Skeletal muscle satellite cell (primary cell): ENCODE results near the gene TEX22.
"Not testable (repeated sequence)": the region's sequence is repeated elsewhere in the genome, so short reads cannot be mapped to it uniquely, and the experiment has no call there.

Experiments used
- H3K27me3 ChIP-seq: 2 replicates; pipeline ENCODE4 v1.7.0; 2013; ENCODE audit warnings: low read length; ENCODE audit not compliant: control insufficient read depth, insufficient read depth
- H3K36me3 ChIP-seq: 2 replicates; pipeline ENCODE4 v1.7.0; 2013; ENCODE audit warnings: mild to moderate bottlenecking, control low read depth, low read length; ENCODE audit not compliant: insufficient read depth
- H3K4me1 ChIP-seq: 2 replicates; pipeline ENCODE4 v1.7.0; 2013; ENCODE audit warnings: low read length; ENCODE audit not compliant: control insufficient read depth, insufficient read depth
- H3K4me2 ChIP-seq: 2 replicates; pipeline ENCODE4 v1.7.0; 2013; ENCODE audit warnings: mild to moderate bottlenecking, low read length
- H3K4me3 ChIP-seq: 2 replicates; pipeline ENCODE4 v1.7.0; 2013; ENCODE audit warnings: low read length
- H3K9ac ChIP-seq: 2 replicates; pipeline ENCODE4 v1.7.0; 2013; ENCODE audit warnings: mild to moderate bottlenecking, low read depth, low read length, moderate library complexity
- H3K9me3 ChIP-seq: replicated peaks from 2 replicates; pipeline ENCODE4 v1.7.0; 2013; ENCODE audit warnings: mild to moderate bottlenecking, control low read depth, low read length

Gene TEX22

DNA sequence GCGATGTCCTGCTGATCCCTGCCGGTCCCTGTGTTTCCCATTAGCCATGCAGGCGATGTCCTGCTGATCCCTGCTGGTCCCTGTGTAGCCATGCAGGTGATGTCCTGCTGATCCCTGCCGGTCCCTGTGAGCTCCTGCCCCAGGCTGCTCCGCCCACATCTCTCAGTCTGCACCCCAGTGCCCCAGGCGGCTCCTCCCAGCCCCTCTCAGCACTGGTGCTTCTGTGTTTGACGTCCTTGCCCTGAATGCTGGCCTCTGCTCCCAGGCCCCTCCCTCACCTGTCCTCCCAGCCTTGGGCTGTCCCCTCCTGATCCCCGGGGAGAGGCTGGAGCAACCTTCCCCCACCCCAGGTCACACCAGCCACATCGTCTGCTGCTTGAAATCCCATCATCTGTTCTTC lies 41.4 kb upstream of the TEX22 start:
- Histone ChIP-seq H3K27me3 (no peaks in the 10 kb centered on the region), H3K36me3 (peaks cover 11% of the 10 kb centered on the region), H3K4me1 (peaks cover 2% of the 10 kb centered on the region), H3K9me3 (no peaks in the 10 kb centered on the region), H3K9ac (no peak overlapping the region), H3K4me3 (no peak overlapping the region), H3K4me2 (no peak overlapping the region)

DNA sequence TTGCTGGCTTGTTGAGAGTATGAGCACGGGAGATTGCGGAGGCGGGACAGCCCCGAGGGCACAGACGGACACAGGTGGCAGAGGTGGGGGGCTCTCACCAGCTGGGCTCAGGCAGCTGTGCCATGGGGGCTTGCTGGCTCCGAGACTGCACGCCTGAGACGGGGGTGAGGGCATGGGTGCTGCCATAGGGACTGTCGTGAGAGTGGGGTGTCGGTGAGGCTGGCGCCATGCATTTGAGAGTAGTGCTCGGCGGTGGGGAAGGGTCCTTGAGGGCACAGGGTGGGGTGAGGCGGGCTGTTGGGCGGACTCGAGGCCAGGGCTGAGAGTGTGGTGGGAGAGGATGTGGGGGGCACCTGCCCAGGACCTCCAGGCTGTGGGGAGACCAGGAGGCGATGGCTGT lies 40.7 kb upstream of the TEX22 start:
- Histone ChIP-seq H3K9me3 (no peaks in the 10 kb centered on the region), H3K4me3 (no peak overlapping the region), H3K27me3 (no peaks in the 10 kb centered on the region), H3K4me1 (no peaks in the 10 kb centered on the region), H3K36me3 (peaks cover 11% of the 10 kb centered on the region), H3K4me2 (no peak overlapping the region), H3K9ac (no peak overlapping the region)

DNA sequence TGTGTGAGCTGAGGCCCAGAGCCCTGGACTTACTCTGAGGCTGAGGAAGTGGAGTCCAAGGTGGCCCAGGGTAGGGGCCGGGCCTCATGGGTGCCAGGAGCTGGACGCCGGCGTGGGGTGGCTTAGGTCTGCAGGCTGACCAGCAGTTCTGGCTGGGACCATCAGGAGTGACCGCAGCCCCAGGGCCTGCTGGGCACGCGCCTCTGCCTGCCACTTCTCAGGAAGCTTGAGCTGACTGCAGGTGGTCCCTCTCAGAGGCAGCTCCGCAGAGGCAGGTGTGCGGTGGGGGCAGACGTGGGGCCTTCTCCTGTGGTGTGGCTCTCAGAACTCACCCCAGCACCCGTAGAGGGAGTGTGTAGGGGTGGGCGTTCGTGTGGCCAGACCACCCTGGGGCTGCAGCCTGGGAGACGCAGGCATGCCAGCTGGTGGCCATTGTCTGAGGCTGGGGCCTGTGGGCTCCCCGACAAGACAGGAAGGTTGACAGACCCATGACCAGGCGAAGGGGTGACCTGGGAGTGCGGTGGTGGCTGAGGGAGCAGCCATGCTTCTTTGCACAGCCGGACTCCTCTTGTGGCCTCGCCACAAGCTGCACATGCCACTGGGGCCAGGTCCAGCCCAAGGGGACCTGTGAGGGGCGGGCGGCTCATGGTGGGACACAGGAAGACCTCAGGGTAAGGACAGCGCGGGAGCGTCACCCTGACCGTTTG lies 40.0 kb upstream of the TEX22 start:
- no peak overlapping the region for H3K9ac ChIP-seq
- no peaks in the 10 kb centered on the region for H3K9me3 ChIP-seq
- peaks cover 11% of the 10 kb centered on the region for H3K36me3 ChIP-seq
- no peaks in the 10 kb centered on the region for H3K27me3 ChIP-seq
- no peaks in the 10 kb centered on the region for H3K4me1 ChIP-seq
- no peak overlapping the region for H3K4me2 ChIP-seq
- H3K4me3 ChIP-seq: no peak overlapping the region

DNA sequence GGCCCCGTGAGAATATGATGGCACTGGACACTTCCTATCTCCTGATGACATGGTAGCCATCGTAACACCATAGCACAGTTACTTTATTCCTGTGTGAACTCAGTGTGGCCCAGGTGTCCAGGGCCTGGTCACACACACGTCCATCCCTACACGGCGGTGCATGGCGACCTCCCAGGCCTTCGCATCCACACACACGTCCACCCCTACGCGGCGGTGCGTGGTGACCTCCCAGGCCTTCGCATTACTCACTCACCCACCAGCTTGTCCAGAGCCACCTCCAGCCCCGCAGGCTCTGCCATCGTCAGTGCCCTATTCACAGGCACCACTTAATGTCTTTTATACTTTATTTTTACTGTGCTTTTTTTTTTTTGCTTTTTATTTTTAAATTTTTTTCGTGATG lies 39.4 kb upstream of the TEX22 start:
- Histone ChIP-seq H3K4me1 (no peaks in the 10 kb centered on the region), H3K4me2 (no peak overlapping the region), H3K27me3 (no peaks in the 10 kb centered on the region), H3K4me3 (no peak overlapping the region), H3K9ac (no peak overlapping the region), H3K36me3 (peaks cover 11% of the 10 kb centered on the region), H3K9me3 (no peaks in the 10 kb centered on the region)

DNA sequence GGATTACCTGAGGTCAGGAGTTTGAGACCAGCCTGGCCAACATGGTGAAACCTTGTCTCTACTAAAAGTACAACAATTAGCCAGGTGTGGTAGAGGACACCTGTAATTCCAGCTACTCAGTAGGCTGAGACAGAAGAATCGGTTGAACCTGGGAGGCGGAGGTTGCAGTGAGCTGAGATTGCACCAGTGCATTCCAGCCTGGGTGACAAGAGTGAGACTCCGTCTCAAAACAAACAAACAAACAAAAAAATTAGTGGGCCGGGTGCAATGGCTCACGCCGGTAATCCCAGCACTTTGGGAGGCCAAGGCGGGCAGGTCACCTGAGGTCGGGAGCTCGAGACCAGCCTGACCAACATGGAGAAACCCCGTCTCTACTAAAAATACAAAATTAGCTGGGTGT lies 36.9 kb upstream of the TEX22 start:
- H3K4me3 ChIP-seq, H3K9ac ChIP-seq, H3K4me2 ChIP-seq, H3K36me3 ChIP-seq, H3K27me3 ChIP-seq, H3K9me3 ChIP-seq, H3K4me1 ChIP-seq: not testable (repeated sequence)

DNA sequence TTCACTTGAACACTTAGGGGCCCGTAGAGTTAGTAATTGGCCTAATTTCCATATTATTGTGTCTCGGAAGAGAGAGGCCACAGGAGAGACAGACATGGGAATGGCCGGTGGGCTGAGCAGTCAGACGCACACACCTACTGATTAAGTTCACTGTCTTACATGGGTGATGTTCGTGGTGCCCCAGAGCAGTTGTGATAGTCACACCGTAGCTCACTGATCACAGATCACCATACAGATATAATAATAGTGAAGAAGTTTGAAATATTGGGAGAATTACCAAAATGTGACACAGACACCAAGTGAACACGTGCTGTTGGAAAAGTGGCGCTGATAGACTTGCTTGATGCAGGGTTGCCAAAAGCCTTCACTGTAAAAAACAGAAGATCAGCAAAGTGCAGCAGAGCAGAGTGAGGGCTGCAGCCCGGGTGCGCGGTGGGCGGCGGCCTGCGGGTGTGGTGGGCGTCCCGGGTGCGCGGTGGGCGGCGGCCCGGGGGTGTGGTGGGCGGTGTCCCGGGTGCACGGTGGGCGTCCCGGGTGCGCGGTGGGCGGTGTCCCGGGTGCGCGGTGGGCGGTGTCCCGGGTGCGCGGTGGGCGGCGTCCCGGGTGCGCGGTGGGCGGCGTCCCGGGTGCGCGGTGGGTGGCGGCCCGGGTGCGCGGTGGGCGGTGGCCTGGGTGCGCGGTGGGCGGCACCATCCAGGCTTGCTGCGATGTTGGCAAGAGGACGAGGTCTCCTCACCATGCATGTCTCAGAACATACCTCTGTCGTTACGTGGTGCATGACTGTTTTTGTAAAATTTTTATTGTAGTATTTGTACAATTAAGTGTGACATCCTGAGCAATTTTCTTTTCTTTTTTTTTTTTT lies 34.3 kb upstream of the TEX22 start:
- no peak overlapping the region for H3K9ac ChIP-seq
- no peaks in the 10 kb centered on the region for H3K9me3 ChIP-seq
- peak overlapping the region; percentile 31 for H3K4me3 ChIP-seq
- H3K4me1 ChIP-seq: peaks cover 6% of the 10 kb centered on the region
- H3K36me3 ChIP-seq: peaks cover 10% of the 10 kb centered on the region
- H3K27me3 ChIP-seq: no peaks in the 10 kb centered on the region
- H3K4me2 ChIP-seq: peak overlapping the region; percentile 66

DNA sequence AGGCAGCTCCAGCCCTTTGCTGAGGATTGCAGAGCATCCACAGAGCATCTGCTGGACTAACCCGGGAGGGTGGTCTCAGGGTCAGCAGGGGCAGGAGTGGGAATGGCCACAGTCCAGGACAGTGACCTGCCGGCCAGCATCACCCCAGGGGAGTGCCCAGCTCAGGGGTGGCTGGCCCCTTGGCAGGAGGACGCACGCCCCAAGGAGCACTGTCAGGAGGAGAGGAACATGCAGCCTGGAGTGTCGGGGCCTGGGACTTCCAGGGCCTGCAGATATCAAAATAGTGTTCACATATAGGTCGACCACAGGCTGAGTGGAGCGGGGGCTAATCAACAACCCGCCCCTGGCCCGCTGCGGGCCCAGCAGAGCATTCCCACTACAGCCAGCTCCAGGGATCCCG lies 33.2 kb upstream of the TEX22 start:
- Histone ChIP-seq H3K4me1 (peaks cover 6% of the 10 kb centered on the region), H3K27me3 (no peaks in the 10 kb centered on the region), H3K36me3 (peaks cover 10% of the 10 kb centered on the region), H3K9ac (no peak overlapping the region), H3K4me3 (no peak overlapping the region), H3K9me3 (no peaks in the 10 kb centered on the region), H3K4me2 (peak overlapping the region; percentile 66)

DNA sequence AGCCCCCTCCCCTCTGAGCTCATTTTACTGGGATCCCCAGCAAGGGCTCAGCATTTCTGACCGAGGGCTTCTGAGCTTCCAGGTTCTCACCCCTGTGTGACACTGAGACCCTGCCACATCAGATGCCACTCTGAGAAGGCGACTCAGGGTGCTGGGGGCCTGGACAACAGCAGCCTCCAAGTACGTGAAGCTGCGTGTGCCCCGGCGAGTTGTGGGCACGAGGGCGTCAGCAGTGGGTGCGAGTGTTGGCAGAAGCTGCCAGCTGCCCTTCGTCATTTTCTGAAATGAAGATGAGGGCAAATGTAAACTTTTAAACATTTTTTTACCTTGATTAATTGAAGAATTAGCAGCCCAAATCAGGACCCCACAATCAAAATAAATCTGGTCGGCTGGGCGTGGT lies 32.7 kb upstream of the TEX22 start:
- no peak overlapping the region for H3K4me2 ChIP-seq
- H3K27me3 ChIP-seq: no peaks in the 10 kb centered on the region
- no peak overlapping the region for H3K9ac ChIP-seq
- H3K4me1 ChIP-seq: peaks cover 6% of the 10 kb centered on the region
- H3K4me3 ChIP-seq: no peak overlapping the region
- peaks cover 10% of the 10 kb centered on the region for H3K36me3 ChIP-seq
- H3K9me3 ChIP-seq: no peaks in the 10 kb centered on the region

DNA sequence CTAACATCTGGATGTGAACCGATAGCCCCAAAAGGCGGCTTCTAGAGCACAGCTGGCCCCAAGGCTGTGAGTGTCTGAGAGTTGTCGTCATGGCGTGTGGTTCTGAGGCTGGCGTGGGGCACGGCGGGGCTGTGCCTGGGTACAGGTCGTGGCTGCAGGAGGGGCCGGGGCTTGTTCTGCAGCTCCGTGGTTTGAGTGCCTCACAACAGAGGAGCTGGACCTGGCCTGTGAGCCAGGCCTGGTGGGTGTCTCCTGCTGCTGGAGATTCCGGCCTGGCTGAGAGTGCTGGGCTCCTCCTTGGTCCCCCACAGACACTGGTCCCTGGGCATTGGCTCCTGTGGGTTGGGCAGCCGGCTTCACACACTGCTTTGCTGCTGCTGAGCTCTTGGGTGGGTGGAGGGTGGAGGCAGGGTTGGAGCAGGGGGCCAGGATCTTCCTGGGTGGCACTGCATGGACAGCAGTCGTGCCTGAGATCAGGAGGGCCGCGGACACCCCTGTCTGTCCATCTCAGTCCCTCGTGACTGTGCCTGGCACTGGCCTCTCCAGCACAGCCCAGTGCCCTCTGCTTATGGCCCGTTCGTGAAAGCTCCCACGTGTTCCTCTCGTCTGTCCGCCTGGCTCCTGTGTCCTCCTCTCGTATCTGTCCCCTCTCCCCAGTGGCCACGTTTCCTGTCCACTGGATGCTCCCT lies 31.8 kb upstream of the TEX22 start:
- H3K4me2 ChIP-seq: no peak overlapping the region
- no peaks in the 10 kb centered on the region for H3K9me3 ChIP-seq
- no peak overlapping the region for H3K9ac ChIP-seq
- no peaks in the 10 kb centered on the region for H3K27me3 ChIP-seq
- H3K4me1 ChIP-seq: peaks cover 6% of the 10 kb centered on the region
- H3K4me3 ChIP-seq: no peak overlapping the region
- peaks cover 15% of the 10 kb centered on the region for H3K36me3 ChIP-seq

DNA sequence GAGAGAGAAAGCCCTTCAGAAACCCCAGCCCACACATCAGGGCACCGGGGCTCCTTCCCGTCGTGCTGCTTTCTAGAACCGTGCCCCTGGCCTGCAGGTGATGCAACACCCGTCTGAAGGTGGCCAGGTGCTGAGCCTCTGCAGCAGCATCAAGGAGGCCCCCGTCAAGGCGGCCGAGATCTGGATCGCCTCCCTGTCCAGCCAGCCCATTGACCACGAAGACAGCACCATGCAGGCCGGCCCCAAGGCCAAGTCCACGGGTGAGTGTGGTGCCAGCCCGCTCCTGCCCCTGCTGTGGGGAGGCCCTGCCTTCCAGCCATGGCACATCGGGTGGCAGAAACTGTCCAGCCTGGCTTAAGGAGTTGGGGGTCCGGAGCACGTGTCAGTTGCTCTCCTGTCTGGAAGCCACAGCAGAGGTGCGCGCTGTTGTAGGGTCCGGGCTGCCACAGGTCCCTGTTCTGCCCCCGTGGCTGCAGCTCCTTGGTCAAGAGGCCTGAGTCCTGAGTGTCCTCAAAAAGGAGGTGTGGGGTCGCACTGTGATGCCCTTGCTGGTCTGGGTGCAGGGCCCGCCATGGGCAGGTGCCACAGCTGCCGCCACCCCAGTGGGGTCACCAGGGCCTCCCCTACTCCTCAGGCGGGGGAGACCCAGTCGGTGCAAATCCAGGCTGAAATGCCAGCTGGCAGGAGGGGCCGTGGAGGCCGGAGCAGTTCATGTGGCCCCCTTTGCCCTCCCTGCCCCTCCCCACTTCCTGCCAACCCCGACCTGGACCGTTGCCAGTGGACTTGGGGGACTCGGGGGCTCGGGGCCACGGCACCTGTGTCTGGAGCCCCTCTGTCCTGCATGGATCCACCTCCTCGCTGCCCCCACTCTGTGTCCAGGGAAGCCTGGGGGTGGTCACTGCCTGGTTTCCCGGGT lies 31.0 kb upstream of the TEX22 start:
- Histone ChIP-seq H3K4me3 (no peak overlapping the region), H3K36me3 (peaks cover 20% of the 10 kb centered on the region), H3K4me1 (peaks cover 6% of the 10 kb centered on the region), H3K4me2 (no peak overlapping the region), H3K9ac (no peak overlapping the region), H3K9me3 (no peaks in the 10 kb centered on the region), H3K27me3 (no peaks in the 10 kb centered on the region)

DNA sequence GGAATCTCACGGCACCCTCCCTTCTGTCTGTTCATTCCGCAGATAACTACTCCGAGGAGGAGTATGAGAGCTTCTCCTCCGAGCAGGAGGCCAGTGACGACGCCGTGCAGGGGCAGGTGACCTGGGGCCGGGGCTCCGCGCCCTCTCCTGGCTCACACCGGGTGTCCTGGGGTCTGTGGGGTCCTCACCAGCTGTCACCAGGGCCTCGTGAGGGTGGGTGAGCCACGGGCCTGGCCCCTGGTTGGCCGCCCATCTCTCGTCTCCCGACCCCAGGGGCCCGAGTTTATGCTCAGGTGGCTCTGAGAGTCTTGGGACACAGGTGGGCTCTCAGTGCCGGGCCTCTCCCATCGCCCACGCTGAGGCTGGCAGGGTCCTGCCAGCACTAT lies 30.3 kb upstream of the TEX22 start:
- Histone ChIP-seq H3K36me3 (peaks cover 20% of the 10 kb centered on the region), H3K9me3 (no peaks in the 10 kb centered on the region), H3K4me3 (no peak overlapping the region), H3K4me2 (no peak overlapping the region), H3K9ac (no peak overlapping the region), H3K4me1 (peaks cover 6% of the 10 kb centered on the region), H3K27me3 (no peaks in the 10 kb centered on the region)
